ENCODE data around the gene CLDN9. TPM values are rescaled to one million over a fixed set of nuclear protein-coding genes. Genes with fewer than 3 reads are reported as not detected.

CLDN9 gene
- total RNA-seq, 1 donor from 2014 or later = 0.77 TPM

GRCh38 chr16:2991566-2992261, 21.0 kb upstream of the CLDN9 start:
- intact Hi-C loops (cut with micrococcal nuclease) = no loop called here

- intact Hi-C loops (cut with micrococcal nuclease) = no loop called here
These were observed 20.2 kb upstream of the CLDN9 start for GRCh38 chr16:2992383-2993081.

- intact Hi-C loops (cut with micrococcal nuclease) = no loop called here
These were observed 16.4 kb upstream of the CLDN9 start for GRCh38 chr16:2996298-2996697.

- intact Hi-C loops (cut with micrococcal nuclease) = no loop called here
These were observed 12.8 kb upstream of the CLDN9 start for GRCh38 chr16:2999929-3000328.

- intact Hi-C loops (cut with micrococcal nuclease) = no loop called here
These were observed 12.2 kb upstream of the CLDN9 start for GRCh38 chr16:3000540-3000939.

- intact Hi-C loops (cut with micrococcal nuclease) = no loop called here
These were observed 11.4 kb upstream of the CLDN9 start for GRCh38 chr16:3001316-3001715.

- intact Hi-C loops (cut with micrococcal nuclease) = loop anchor here (1.0 kb wide), 1 partner anchor 17 kb away; the partner anchor contains the start of gene TNFRSF12A
These were observed 9.0 kb upstream of the CLDN9 start for GRCh38 chr16:3003582-3004270.

GRCh38 chr16:3004319-3004718, 8.4 kb upstream of the CLDN9 start:
- intact Hi-C loops (cut with micrococcal nuclease) = loop anchor here (1.0 kb wide), 1 partner anchor 16 kb away; the partner anchor contains the start of gene TNFRSF12A

GRCh38 chr16:3004781-3005284, 7.9 kb upstream of the CLDN9 start:
- intact Hi-C loops (cut with micrococcal nuclease) = loop anchor here (1.0 kb wide), 1 partner anchor 15 kb away; the partner anchor contains the start of gene TNFRSF12A

- intact Hi-C loops (cut with micrococcal nuclease) = no loop called here
These were observed 5.4 kb upstream of the CLDN9 start for GRCh38 chr16:3007059-3007956.

- intact Hi-C loops (cut with micrococcal nuclease) = no loop called here
These were observed 4.6 kb upstream of the CLDN9 start for GRCh38 chr16:3007957-3008689.

- intact Hi-C loops (cut with micrococcal nuclease) = no loop called here
These were observed 4.1 kb upstream of the CLDN9 start for GRCh38 chr16:3008690-3009037.

GRCh38 chr16:3009568-3010390, 2.9 kb upstream of the CLDN9 start:
- intact Hi-C loops (cut with micrococcal nuclease) = no loop called here

GRCh38 chr16:3010510-3010909, 2.2 kb upstream of the CLDN9 start:
- intact Hi-C loops (cut with micrococcal nuclease) = no loop called here

- intact Hi-C loops (cut with micrococcal nuclease) = no loop called here
These were observed 477 bp upstream of the CLDN9 start for GRCh38 chr16:3012246-3012645.

GRCh38 chr16:3013491-3013951, 798 bp downstream of the CLDN9 start:
- intact Hi-C loops (cut with micrococcal nuclease) = no loop called here

- intact Hi-C loops (cut with micrococcal nuclease) = no loop called here
These were observed 1.4 kb downstream of the CLDN9 start for GRCh38 chr16:3013998-3014690.

- intact Hi-C loops (cut with micrococcal nuclease) = no loop called here
These were observed 2.2 kb downstream of the CLDN9 start for GRCh38 chr16:3014971-3015370.

Measured in T-helper 2 cell treated with Interferon-gamma antibody and Interleukin-4, amounts not matched to agents 100 ng/mL and 5 ng/mL, for 36 hours (primary cell).